K562 (cell line): ENCODE measurements around the gene PRXL2B. TPM values are rescaled to one million over a fixed set of nuclear protein-coding genes. Genes with fewer than 3 reads are reported as not detected.
A peak's percentile ranks its signal among the peaks of the same experiment; 100 is the strongest.

Source experiments
- BCOR ChIP-seq: fragments of 450-650 bp; IDR thresholded peaks from 2 replicates; pipeline ENCODE4 v1.6.1; 2016
- GMEB1 ChIP-seq: fragments of 250-450 bp; sonication (Bioruptor Pico); IDR thresholded peaks from 2 replicates; pipeline ENCODE4 v1.4.0; 2020; ENCODE audit warnings: mild to moderate bottlenecking
- GTF2A2 ChIP-seq: IDR thresholded peaks from 2 replicates; pipeline ENCODE4 v1.6.1; 2016; ENCODE audit warnings: mild to moderate bottlenecking, missing genetic modification characterization, missing compliant biosample characterization
- HMGN3 ChIP-seq: IDR thresholded peaks from 2 replicates; pipeline ENCODE4 v1.6.1; 2011; ENCODE audit warnings: borderline replicate concordance, low read depth, mild to moderate bottlenecking, mixed read lengths, low read length; ENCODE audit not compliant: insufficient read length; ENCODE audit errors: extremely low read depth
- KAT8 ChIP-seq: fragments of 450-650 bp; IDR thresholded peaks from 2 replicates; pipeline ENCODE4 v1.6.1; 2016; ENCODE audit warnings: low read depth, mild to moderate bottlenecking
- MEF2D ChIP-seq: conservative IDR thresholded peaks from 2 replicates; pipeline ENCODE4 v1.6.1; 2016; ENCODE audit warnings: low read depth, missing genetic modification characterization, missing compliant biosample characterization
- MIER1 ChIP-seq: fragments of 450-650 bp; IDR thresholded peaks from 2 replicates; pipeline ENCODE4 v1.6.1; 2016; ENCODE audit warnings: antibody characterized with exemption, mild to moderate bottlenecking, low read depth
- MTA3 ChIP-seq: fragments of 450-650 bp; formaldehyde crosslinking; IDR thresholded peaks from 2 replicates; pipeline ENCODE4 v1.6.1; 2017; ENCODE audit warnings: mild to moderate bottlenecking, borderline replicate concordance
- PCBP2 ChIP-seq: fragments of 200-400 bp; formaldehyde crosslinking; IDR thresholded peaks from 2 replicates; pipeline ENCODE4 v1.6.1; 2018; ENCODE audit warnings: low read length, low read depth, mild to moderate bottlenecking, moderate library complexity; ENCODE audit not compliant: poor library complexity, severe bottlenecking
- SIX5 ChIP-seq, 2 experiments: IDR thresholded peaks; 2 replicates each; pipeline ENCODE4 v1.6.1; 2011; ENCODE audit warnings: low read length in 2 of 2, borderline replicate concordance in 1 of 2, low read depth in 1 of 2, mild to moderate bottlenecking in 1 of 2, moderate library complexity in 1 of 2; ENCODE audit not compliant: insufficient read depth in 1 of 2
- SMARCB1 ChIP-seq: IDR thresholded peaks from 2 replicates; pipeline ENCODE4 v1.6.1; 2011; ENCODE audit warnings: improper control_type of control experiment, low read depth; ENCODE audit not compliant: insufficient read length
- STAT5A ChIP-seq: IDR thresholded peaks from 2 replicates; pipeline ENCODE4 v1.6.1; 2012; ENCODE audit warnings: low read length, inconsistent platforms, borderline replicate concordance
- VEZF1 ChIP-seq: fragments of 200-800 bp; sonication (Bioruptor generic); IDR thresholded peaks from 2 replicates; pipeline ENCODE4 v1.6.1; 2017; ENCODE audit warnings: missing genetic modification characterization, missing compliant biosample characterization
- XRCC3 ChIP-seq: fragments of 450-650 bp; IDR thresholded peaks from 2 replicates; pipeline ENCODE4 v1.6.1; 2017; ENCODE audit warnings: mild to moderate bottlenecking, moderate library complexity
- YBX1 ChIP-seq: fragments of 450-650 bp; IDR thresholded peaks from 2 replicates; pipeline ENCODE4 v1.7.1; 2016; ENCODE audit warnings: mild to moderate bottlenecking
- ZFP1 ChIP-seq: fragments of 450-650 bp; formaldehyde crosslinking; IDR thresholded peaks from 2 replicates; pipeline ENCODE4 v1.4.0; 2020; ENCODE audit warnings: mild to moderate bottlenecking, mixed read lengths
- ZNF408 ChIP-seq: fragments of 250-450 bp; sonication (Bioruptor Pico); IDR thresholded peaks from 2 replicates; pipeline ENCODE4 v1.4.0; 2020; ENCODE audit warnings: low read depth, mild to moderate bottlenecking, moderate library complexity
- ZNF583 ChIP-seq: fragments of 250-450 bp; sonication (Bioruptor Pico); IDR thresholded peaks from 2 replicates; pipeline ENCODE4 v1.4.0; 2020
- polyA plus RNA-seq, 8 experiments: library from polyadenylated mRNA; depleted of rRNA in 4 of 8; stranded (reverse) in 5 of 8; unstranded in 3 of 8; fragments of >200 nt; fragmentation: Nextera tagmentation in 2 of 8; fragmentation: Illumina TruSeq in 1 of 8; extraction: Ambion mirVana in 2 of 8; extraction: Trizol in 1 of 8; gene quantifications; 2 replicates each; pipeline versions ENCODE4 v1.2.1 to v1.2.3, GENCODE V29; 2011 to 2014; ENCODE audit warnings: inconsistent platforms in 1 of 8, missing spikeins in 1 of 8
- total RNA-seq, 7 experiments: library from RNA; depleted of rRNA in 6 of 7; stranded (reverse); fragments of >200 nt in 6 of 7; fragmentation: Illumina TruSeq in 2 of 7; extraction: Trizol in 2 of 7; gene quantifications; 2 replicates each; pipeline versions ENCODE4 v1.2.1 to v1.2.3, GENCODE V29; 2011 to 2021; ENCODE audit warnings: low replicate concordance in 1 of 7
- TF ChIP-seq, protein P1 (sequence below): fragments of 250-450 bp; sonication (Bioruptor Pico); IDR thresholded peaks from 2 replicates; pipeline ENCODE4 v1.8.0; 2022; ENCODE audit warnings: moderate library complexity, mild to moderate bottlenecking, inconsistent platforms
- TF ChIP-seq, protein P2 (sequence below): fragments of 250-450 bp; sonication (Bioruptor Pico); IDR thresholded peaks from 2 replicates; pipeline ENCODE4 v1.4.0; 2020; ENCODE audit warnings: borderline replicate concordance
- TF ChIP-seq, protein P3 (sequence below): fragments of 450-650 bp; formaldehyde crosslinking; IDR thresholded peaks from 2 replicates; pipeline ENCODE4 v1.4.0; 2022; ENCODE audit warnings: missing genetic modification characterization

Gene PRXL2B
- total and polyA plus RNA-seq, 9 of the 15 experiments (the other 6 are each of a cell fraction or from before 2014, with no cell fraction given) = 0.99 to 25.3 (median 11.8) TPM

DNA sequence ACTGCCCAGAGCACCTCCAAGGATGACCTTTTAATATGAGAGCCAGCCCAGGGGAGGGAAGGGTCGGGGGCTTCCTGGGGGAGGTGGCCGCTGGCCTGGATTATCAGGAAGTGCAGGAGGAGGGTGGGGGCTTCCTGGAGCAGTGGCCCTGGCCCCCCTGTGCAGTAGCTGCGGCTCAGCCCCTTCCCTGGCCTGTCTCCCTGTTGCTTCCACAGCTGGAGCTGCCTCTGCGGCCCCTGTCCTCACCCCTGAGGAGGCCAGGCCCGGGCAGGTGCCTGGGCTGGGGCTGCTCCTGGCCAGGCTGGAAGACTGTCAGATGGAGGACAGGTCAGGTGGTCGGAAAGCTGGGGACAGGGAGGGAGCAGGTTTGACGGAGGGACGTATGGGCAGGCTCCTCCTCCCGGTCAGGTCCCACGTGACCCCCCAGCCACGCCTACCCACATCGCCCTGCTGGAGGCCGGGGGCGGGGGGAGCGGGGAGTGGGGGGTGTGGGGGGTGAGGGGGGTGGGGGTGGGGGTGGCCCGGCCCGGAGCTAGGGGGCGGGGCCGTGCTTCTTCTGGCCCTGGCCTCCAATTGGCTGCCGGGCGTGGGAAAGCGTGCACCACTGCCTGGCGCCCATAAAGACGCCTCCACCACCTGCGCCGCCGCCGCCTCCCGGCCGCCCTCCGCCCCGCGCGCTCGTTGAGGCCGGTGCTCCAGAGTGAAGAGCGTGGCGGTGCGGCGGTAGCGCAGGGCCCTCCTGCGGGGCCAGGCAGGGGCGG, 40.6 kb upstream of the PRXL2B start (continued):
- TF ChIP-seq PCBP2 (no peak), ZFP1 (no peak), SIX5 (IDR thresholded peaks at IDR 0.05; ENCODE audit: borderline replicate concordance in 1 of 2, insufficient read depth in 1 of 2, low read depth in 1 of 2, low read length in 2 of 2) (no peak), VEZF1 (CRISPR knock-in tag) (peak; percentile 99), STAT5A (no peak), GTF2A2 (tag) (no peak), ZNF583 (CRISPR knock-in tag) (no peak), HMGN3 (peak; percentile 27), KAT8 (no peak), MEF2D (tag) (no peak), GMEB1 (0 out of 2 replicates have a peak, but pooled peaks have one; percentile 11), XRCC3 (no peak), MIER1 (no peak), BCOR (no peak), MTA3 (no peak), ZNF408 (no peak), YBX1 (no peak), SMARCB1 (no peak)
- TF ChIP-seq, protein P1, sequence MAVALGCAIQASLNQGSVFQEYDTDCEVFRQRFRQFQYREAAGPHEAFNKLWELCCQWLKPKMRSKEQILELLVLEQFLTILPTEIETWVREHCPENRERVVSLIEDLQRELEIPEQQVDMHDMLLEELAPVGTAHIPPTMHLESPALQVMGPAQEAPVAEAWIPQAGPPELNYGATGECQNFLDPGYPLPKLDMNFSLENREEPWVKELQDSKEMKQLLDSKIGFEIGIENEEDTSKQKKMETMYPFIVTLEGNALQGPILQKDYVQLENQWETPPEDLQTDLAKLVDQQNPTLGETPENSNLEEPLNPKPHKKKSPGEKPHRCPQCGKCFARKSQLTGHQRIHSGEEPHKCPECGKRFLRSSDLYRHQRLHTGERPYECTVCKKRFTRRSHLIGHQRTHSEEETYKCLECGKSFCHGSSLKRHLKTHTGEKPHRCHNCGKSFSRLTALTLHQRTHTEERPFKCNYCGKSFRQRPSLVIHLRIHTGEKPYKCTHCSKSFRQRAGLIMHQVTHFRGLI (CRISPR knock-in tag) = no peak
- TF ChIP-seq, protein P2, sequence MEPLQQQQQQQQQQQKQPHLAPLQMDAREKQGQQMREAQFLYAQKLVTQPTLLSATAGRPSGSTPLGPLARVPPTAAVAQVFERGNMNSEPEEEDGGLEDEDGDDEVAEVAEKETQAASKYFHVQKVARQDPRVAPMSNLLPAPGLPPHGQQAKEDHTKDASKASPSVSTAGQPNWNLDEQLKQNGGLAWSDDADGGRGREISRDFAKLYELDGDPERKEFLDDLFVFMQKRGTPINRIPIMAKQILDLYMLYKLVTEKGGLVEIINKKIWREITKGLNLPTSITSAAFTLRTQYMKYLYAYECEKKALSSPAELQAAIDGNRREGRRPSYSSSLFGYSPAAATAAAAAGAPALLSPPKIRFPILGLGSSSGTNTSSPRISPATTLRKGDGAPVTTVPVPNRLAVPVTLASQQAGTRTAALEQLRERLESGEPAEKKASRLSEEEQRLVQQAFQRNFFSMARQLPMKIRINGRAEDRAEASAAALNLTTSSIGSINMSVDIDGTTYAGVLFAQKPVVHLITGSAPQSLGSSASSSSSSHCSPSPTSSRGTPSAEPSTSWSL (CRISPR knock-in tag) = no peak
- TF ChIP-seq, protein P3, sequence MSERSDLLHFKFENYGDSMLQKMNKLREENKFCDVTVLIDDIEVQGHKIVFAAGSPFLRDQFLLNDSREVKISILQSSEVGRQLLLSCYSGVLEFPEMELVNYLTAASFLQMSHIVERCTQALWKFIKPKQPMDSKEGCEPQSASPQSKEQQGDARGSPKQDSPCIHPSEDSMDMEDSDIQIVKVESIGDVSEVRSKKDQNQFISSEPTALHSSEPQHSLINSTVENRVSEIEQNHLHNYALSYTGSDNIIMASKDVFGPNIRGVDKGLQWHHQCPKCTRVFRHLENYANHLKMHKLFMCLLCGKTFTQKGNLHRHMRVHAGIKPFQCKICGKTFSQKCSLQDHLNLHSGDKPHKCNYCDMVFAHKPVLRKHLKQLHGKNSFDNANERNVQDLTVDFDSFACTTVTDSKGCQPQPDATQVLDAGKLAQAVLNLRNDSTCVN = no peak
